ENCODE results near the gene TBX4.
"Not testable (repeated sequence)": the region's sequence is repeated elsewhere in the genome, so short reads cannot be mapped to it uniquely, and the experiment has no call there.

The TBX4 gene

GRCh38 chr17:61498042-61498994 is 46.1 kb downstream of the TBX4 start:
- DNase-seq (ENCODE audit: low read depth in 2 of 2) = no peak

- DNase-seq (ENCODE audit: low read depth in 2 of 2) = no peak
These were observed 47.4 kb downstream of the TBX4 start for GRCh38 chr17:61499632-61500031.

GRCh38 chr17:61500287-61500686 is 48.1 kb downstream of the TBX4 start:
- DNase-seq (ENCODE audit: low read depth in 2 of 2) = no peak

- DNase-seq (ENCODE audit: low read depth in 2 of 2) = no peak
These were observed 50.1 kb downstream of the TBX4 start for GRCh38 chr17:61502292-61502691.

- no peak for DNase-seq (ENCODE audit: low read depth in 2 of 2)
These were observed 51.7 kb downstream of the TBX4 start for GRCh38 chr17:61503961-61504360.

GRCh38 chr17:61504697-61505096 is 52.5 kb downstream of the TBX4 start:
- no peak for DNase-seq (ENCODE audit: low read depth in 2 of 2)

- DNase-seq (ENCODE audit: low read depth in 2 of 2) = no peak
These were observed 53.8 kb downstream of the TBX4 start for GRCh38 chr17:61505846-61506627.

GRCh38 chr17:61507383-61508066 is 55.3 kb downstream of the TBX4 start:
- no peak for DNase-seq (ENCODE audit: low read depth in 2 of 2)

- no peak for DNase-seq (ENCODE audit: low read depth in 2 of 2)
These were observed 56.7 kb downstream of the TBX4 start for GRCh38 chr17:61508912-61509311.

- not testable (repeated sequence) for DNase-seq (ENCODE audit: low read depth in 2 of 2)
These were observed 57.2 kb downstream of the TBX4 start for GRCh38 chr17:61509454-61509853.

GRCh38 chr17:61510237-61510636 is 58.0 kb downstream of the TBX4 start:
- no peak for DNase-seq (ENCODE audit: low read depth in 2 of 2)

- no peak for DNase-seq (ENCODE audit: low read depth in 2 of 2)
These were observed 58.8 kb downstream of the TBX4 start for GRCh38 chr17:61510991-61511390.

- DNase-seq (ENCODE audit: low read depth in 2 of 2) = no peak
These were observed 59.4 kb downstream of the TBX4 start for GRCh38 chr17:61511480-61512182.

GRCh38 chr17:61514491-61514890 is 62.3 kb downstream of the TBX4 start:
- no peak for DNase-seq (ENCODE audit: low read depth in 2 of 2)

- DNase-seq (ENCODE audit: low read depth in 2 of 2) = no peak
These were observed 65.0 kb downstream of the TBX4 start for GRCh38 chr17:61517265-61517664.

- no peak for DNase-seq (ENCODE audit: low read depth in 2 of 2)
These were observed 65.8 kb downstream of the TBX4 start for GRCh38 chr17:61517843-61518606.

- no peak for DNase-seq (ENCODE audit: low read depth in 2 of 2)
These were observed 66.9 kb downstream of the TBX4 start for GRCh38 chr17:61519139-61519538.

GRCh38 chr17:61519754-61520440 is 67.7 kb downstream of the TBX4 start:
- no peak for DNase-seq (ENCODE audit: low read depth in 2 of 2)

GRCh38 chr17:61520897-61521296 is 68.7 kb downstream of the TBX4 start:
- DNase-seq (ENCODE audit: low read depth in 2 of 2) = no peak

GRCh38 chr17:61522088-61522487 is 69.9 kb downstream of the TBX4 start:
- no peak for DNase-seq (ENCODE audit: low read depth in 2 of 2)
